Measurements from ENCODE around the gene ADGRG3. TPM values are rescaled to one million over a fixed set of nuclear protein-coding genes. Genes with fewer than 3 reads are reported as not detected.

The ADGRG3 gene
- total RNA-seq, 1 donor from 2014 or later, result not detected

- no peaks in the 10 kb centered on the region for H3K27me3 Mint-ChIP-seq (ENCODE audit: low read depth)
- H3K27ac Mint-ChIP-seq (ENCODE audit: unreplicated experiment), result peak overlapping the region; percentile 76
- no peak for TF ChIP-seq CTCF (conservative IDR thresholded peaks at IDR 0.05)
- H3K36me3 Mint-ChIP-seq (ENCODE audit: low read depth), result no peaks in the 10 kb centered on the region
- no peak for DNase-seq (ENCODE audit: low read depth, low spot score)
- no peaks in the 10 kb centered on the region for H3K9me3 Mint-ChIP-seq
- peak overlapping the region; percentile 82 for H3K4me3 Mint-ChIP-seq
- H3K4me1 Mint-ChIP-seq, result peaks cover 60% of the 10 kb centered on the region
Measured at GRCh38 chr16:57640612-57641011, 27.5 kb upstream of the ADGRG3 start.

- Mint-ChIP-seq H3K9me3 (no peaks in the 10 kb centered on the region), H3K4me3 (peak overlapping the region; percentile 66), H3K4me1 (peaks cover 45% of the 10 kb centered on the region), H3K27me3 (ENCODE audit: low read depth) (no peaks in the 10 kb centered on the region), H3K36me3 (ENCODE audit: low read depth) (no peaks in the 10 kb centered on the region), H3K27ac (ENCODE audit: unreplicated experiment) (no peak overlapping the region)
- no peak for DNase-seq (ENCODE audit: low read depth, low spot score)
- no peak for TF ChIP-seq CTCF (conservative IDR thresholded peaks at IDR 0.05)
Measured at GRCh38 chr16:57642160-57643135, 25.7 kb upstream of the ADGRG3 start.

- H3K36me3 Mint-ChIP-seq (ENCODE audit: low read depth), result no peaks in the 10 kb centered on the region
Measured at GRCh38 chr16:57643147-57643874, 24.8 kb upstream of the ADGRG3 start.

GRCh38 chr16:57643910-57644309 is 24.2 kb upstream of the ADGRG3 start:
- Mint-ChIP-seq H3K4me1 (peaks cover 34% of the 10 kb centered on the region), H3K27ac (ENCODE audit: unreplicated experiment) (no peak overlapping the region), H3K9me3 (no peaks in the 10 kb centered on the region), H3K4me3 (no peak overlapping the region), H3K36me3 (ENCODE audit: low read depth) (no peaks in the 10 kb centered on the region), H3K27me3 (ENCODE audit: low read depth) (no peaks in the 10 kb centered on the region)
- no peak for DNase-seq (ENCODE audit: low read depth, low spot score)
- no peak for TF ChIP-seq CTCF (conservative IDR thresholded peaks at IDR 0.05)

More at GRCh38 chr16:57643147-57643874, 24.8 kb upstream of the ADGRG3 start:
- Mint-ChIP-seq H3K4me3 (no peak overlapping the region), H3K9me3 (no peaks in the 10 kb centered on the region), H3K27me3 (ENCODE audit: low read depth) (no peaks in the 10 kb centered on the region), H3K27ac (ENCODE audit: unreplicated experiment) (peak overlapping the region; percentile 6), H3K4me1 (peaks cover 37% of the 10 kb centered on the region)
- TF ChIP-seq CTCF (conservative IDR thresholded peaks at IDR 0.05), result no peak
- no peak for DNase-seq (ENCODE audit: low read depth, low spot score)

- H3K27ac Mint-ChIP-seq (ENCODE audit: unreplicated experiment), result no peak overlapping the region
Measured at GRCh38 chr16:57644383-57645014, 23.6 kb upstream of the ADGRG3 start.

More at GRCh38 chr16:57644383-57645014, 23.6 kb upstream of the ADGRG3 start:
- Mint-ChIP-seq H3K4me1 (peaks cover 32% of the 10 kb centered on the region), H3K36me3 (ENCODE audit: low read depth) (no peaks in the 10 kb centered on the region), H3K9me3 (no peaks in the 10 kb centered on the region), H3K27me3 (ENCODE audit: low read depth) (no peaks in the 10 kb centered on the region), H3K4me3 (no peak overlapping the region)
- DNase-seq (ENCODE audit: low read depth, low spot score), result no peak
- no peak for TF ChIP-seq CTCF (conservative IDR thresholded peaks at IDR 0.05)
